Mesenchymal stem cell (in vitro differentiated cells and primary cell): ENCODE data around the gene PCDHA8.

ENCODE experiments used
- DNase-seq: peaks from one replicate; pipeline ENCODE4 v3.0.0-alpha.2; 2013
- H2AFZ ChIP-seq: one replicate; pipeline ENCODE4 v1.6.1; 2013; ENCODE audit warnings: low read depth, mild to moderate bottlenecking, control low read depth, inconsistent platforms, low read length, moderate library complexity
- H2AK5ac ChIP-seq: 2 replicates; pipeline ENCODE4 v1.6.1; 2013; ENCODE audit warnings: low read length, moderate library complexity, mild to moderate bottlenecking, inconsistent platforms; ENCODE audit not compliant: severe bottlenecking
- H2BK120ac ChIP-seq: one replicate; pipeline ENCODE4 v1.6.1; 2013; ENCODE audit warnings: low read depth, mild to moderate bottlenecking, inconsistent platforms, low read length, moderate library complexity
- H2BK12ac ChIP-seq, 2 experiments: one replicate each; pipeline ENCODE4 v1.6.1; 2013; ENCODE audit warnings: inconsistent platforms in 2 of 2, low read length in 2 of 2, mild to moderate bottlenecking in 2 of 2, moderate library complexity in 2 of 2, control low read depth in 1 of 2
- H2BK15ac ChIP-seq: one replicate; pipeline ENCODE4 v1.6.1; 2013; ENCODE audit warnings: mild to moderate bottlenecking, low read depth, inconsistent platforms; ENCODE audit not compliant: poor library complexity, severe bottlenecking
- H2BK5ac ChIP-seq: 2 replicates; pipeline ENCODE4 v1.6.1; 2013; ENCODE audit warnings: low read depth, mild to moderate bottlenecking, low read length, control low read depth, inconsistent platforms; ENCODE audit not compliant: poor library complexity, severe bottlenecking
- H3K14ac ChIP-seq, 2 experiments: one replicate each; pipeline ENCODE4 v1.6.1; 2013; ENCODE audit warnings: inconsistent platforms in 2 of 2, low read length in 2 of 2, control low read depth in 1 of 2, mild to moderate bottlenecking in 1 of 2, moderate library complexity in 1 of 2
- H3K18ac ChIP-seq, 2 experiments: one replicate each; pipeline ENCODE4 v1.6.1; 2013; ENCODE audit warnings: inconsistent platforms in 2 of 2, low read length in 2 of 2, control low read depth in 1 of 2, low read depth in 1 of 2, mild to moderate bottlenecking in 1 of 2
- H3K23ac ChIP-seq, 2 experiments: one replicate each; pipeline ENCODE4 v1.6.1; 2013; ENCODE audit warnings: inconsistent platforms in 2 of 2, low read length in 2 of 2, mild to moderate bottlenecking in 2 of 2, moderate library complexity in 2 of 2, control low read depth in 1 of 2
- H3K27ac ChIP-seq: 2 replicates; pipeline ENCODE4 v1.5.1; 2013; ENCODE audit warnings: mild to moderate bottlenecking, moderate library complexity, low read length, control low read depth, inconsistent platforms; ENCODE audit not compliant: poor library complexity, severe bottlenecking
- H3K27me3 ChIP-seq, 2 experiments: 2 replicates each; pipeline versions ENCODE4 v1.6.1 to v1.7.0; 2013; ENCODE audit warnings: low read length in 2 of 2, mild to moderate bottlenecking in 2 of 2, moderate library complexity in 2 of 2, control low read depth in 1 of 2, inconsistent platforms in 1 of 2; ENCODE audit not compliant: control insufficient read depth in 1 of 2, insufficient read depth in 1 of 2
- H3K36me3 ChIP-seq, 2 experiments: 2 replicates each; pipeline versions ENCODE4 v1.6.1 to v1.7.0; 2013; ENCODE audit warnings: low read length in 2 of 2, control low read depth in 1 of 2, inconsistent platforms in 1 of 2, low read depth in 1 of 2, mild to moderate bottlenecking in 1 of 2; ENCODE audit not compliant: insufficient read depth in 2 of 2, control insufficient read depth in 1 of 2
- H3K4ac ChIP-seq, 2 experiments: one replicate each; pipeline ENCODE4 v1.6.1; 2013; ENCODE audit warnings: inconsistent platforms in 2 of 2, low read length in 2 of 2, mild to moderate bottlenecking in 2 of 2, moderate library complexity in 2 of 2, control low read depth in 1 of 2, low read depth in 1 of 2
- H3K4me1 ChIP-seq: 2 replicates; pipeline ENCODE4 v1.6.1; 2013; ENCODE audit warnings: low read depth, low read length, control low read depth; ENCODE audit not compliant: control insufficient read depth, insufficient read depth
- H3K4me2 ChIP-seq: 2 replicates; pipeline ENCODE4 v1.6.1; 2013; ENCODE audit warnings: low read length, mild to moderate bottlenecking, inconsistent platforms; ENCODE audit not compliant: poor library complexity, severe bottlenecking
- H3K4me3 ChIP-seq, 2 experiments: 2 replicates each; pipeline versions ENCODE4 v1.5.1 to v1.7.0; 2013; ENCODE audit warnings: low read length in 2 of 2, mild to moderate bottlenecking in 2 of 2, control low read depth in 1 of 2, low read depth in 1 of 2; ENCODE audit not compliant: insufficient read depth in 1 of 2
- H3K79me1 ChIP-seq: replicated peaks from 2 replicates; pipeline ENCODE4 v1.6.1; 2013; ENCODE audit warnings: mild to moderate bottlenecking, control low read depth, low read length, inconsistent platforms; ENCODE audit not compliant: poor library complexity, severe bottlenecking
- H3K9ac ChIP-seq: 2 replicates; pipeline ENCODE4 v1.7.0; 2013; ENCODE audit warnings: mild to moderate bottlenecking, low read length, moderate library complexity
- H3K9me3 ChIP-seq: 2 replicates; pipeline ENCODE4 v1.7.0; 2013; ENCODE audit warnings: mild to moderate bottlenecking, low read length; ENCODE audit not compliant: control insufficient read depth
- H4K8ac ChIP-seq: one replicate; pipeline ENCODE4 v1.6.1; 2013; ENCODE audit warnings: inconsistent platforms, mild to moderate bottlenecking, low read length, moderate library complexity
- H4K91ac ChIP-seq: one replicate; pipeline ENCODE4 v1.6.1; 2013; ENCODE audit warnings: mild to moderate bottlenecking, low read length, inconsistent platforms
- WGBS: methylation state at CpG from one replicate; pipeline ENCODE4 v1.1.7; 2013; ENCODE audit warnings: mixed read lengths; 5-methylcytosine and 5-hydroxymethylcytosine counted together

Gene PCDHA8

DNA sequence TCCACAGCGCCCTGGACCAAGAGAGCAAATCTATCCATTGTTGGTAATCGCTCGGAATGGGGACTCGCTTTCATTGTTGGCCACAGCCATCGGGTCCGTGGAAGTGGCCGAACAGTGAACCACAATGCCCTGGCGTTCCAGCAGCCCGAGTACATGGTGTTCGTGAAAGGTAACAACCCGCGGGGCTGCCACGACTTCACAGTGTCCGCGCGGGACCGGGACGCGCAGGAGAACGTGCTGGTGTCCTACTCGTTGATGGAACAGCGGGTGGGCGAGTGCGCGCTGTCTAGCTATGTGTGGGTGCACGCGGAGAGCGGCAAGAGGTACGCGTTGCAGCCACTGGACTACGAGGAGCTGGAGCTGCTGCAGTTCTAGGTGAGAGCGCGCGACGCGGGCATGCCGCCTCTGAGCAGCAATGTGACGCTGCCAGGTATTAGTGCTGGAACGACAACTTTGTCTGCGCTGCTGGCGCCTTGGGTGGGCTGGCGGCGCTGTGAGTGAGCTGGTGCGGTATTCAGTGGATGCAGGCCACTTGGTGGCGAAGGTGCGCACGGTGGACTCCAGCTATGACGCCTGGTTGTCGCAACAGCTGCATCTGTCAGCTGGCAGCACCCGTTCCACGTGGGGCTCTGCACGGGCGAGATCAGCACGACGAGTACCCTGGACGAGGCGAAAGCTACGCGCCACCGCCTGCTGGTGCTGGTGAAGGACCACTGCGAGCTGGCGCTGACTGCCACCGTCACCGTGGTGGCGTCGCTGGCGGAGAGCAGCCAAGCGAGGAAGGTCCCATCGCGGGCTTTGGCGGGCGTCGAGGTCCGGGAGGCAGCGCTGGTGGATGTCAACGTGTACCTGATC, 21.7 kb downstream of the PCDHA8 start:
- H3K36me3 ChIP-seq = peaks cover 0 to 14% of the 10 kb centered on the region in 2 experiments

DNA sequence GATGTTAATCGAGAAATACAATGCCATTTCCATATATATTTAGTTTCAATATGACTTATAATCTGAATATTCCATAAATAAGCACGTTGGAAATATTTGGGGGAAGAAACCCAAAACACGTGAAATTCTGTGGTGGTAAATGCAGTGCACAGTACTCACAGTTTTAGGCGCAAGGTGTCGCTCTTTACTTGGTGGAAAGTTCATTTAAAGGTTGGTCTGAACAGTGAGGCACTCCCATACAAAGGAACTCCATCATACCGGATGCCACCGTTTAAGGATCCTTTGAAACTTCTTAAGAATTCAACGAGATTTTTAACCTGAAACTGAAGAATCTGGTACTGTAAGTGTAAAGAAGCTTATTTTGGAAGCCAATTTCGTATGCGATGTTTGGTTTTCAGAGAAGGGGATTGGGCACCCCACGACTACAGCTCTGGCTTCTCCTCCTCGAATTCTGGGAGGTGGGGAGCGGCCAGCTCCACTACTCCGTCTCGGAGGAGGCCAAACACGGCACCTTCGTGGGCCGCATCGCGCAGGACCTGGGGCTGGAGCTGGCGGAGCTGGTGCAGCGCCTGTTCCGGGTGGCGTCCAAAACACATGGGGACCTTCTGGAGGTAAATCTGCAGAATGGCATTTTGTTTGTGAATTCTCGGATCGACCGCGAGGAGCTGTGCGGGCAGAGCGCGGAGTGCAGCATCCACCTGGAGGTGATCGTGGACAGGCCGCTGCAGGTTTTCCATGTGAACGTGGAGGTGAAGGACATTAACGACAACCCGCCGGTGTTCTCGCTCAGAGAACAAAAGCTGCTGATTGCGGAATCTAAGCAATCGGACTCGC, 28.0 kb downstream of the PCDHA8 start, which contains the start of gene PCDHA11:
TSS of gene PCDHA11 (plus strand) at position 237 of the 834 bp plus-strand sequence. CDS start at position 384, 147 bp downstream.
- Histone ChIP-seq H3K27me3 (no peaks in the 10 kb centered on the region), H2BK120ac (no peak within 1 kb of the TSS), H2AFZ (no peak within 1 kb of the TSS), H3K79me1 (no peaks in the 10 kb centered on the region), H2BK12ac (no peak within 1 kb of the TSS), H3K4ac (no peak within 1 kb of the TSS), H2AK5ac (no peak within 1 kb of the TSS), H3K36me3 (peaks cover 0 to 18% of the 10 kb centered on the region in 2 experiments), H3K9ac (no peak within 1 kb of the TSS), H3K4me2 (no peak within 1 kb of the TSS), H3K27ac (no peak within 1 kb of the TSS), H3K9me3 (peaks cover 63% of the 10 kb centered on the region), H3K14ac (no peak within 1 kb of the TSS), H2BK15ac (no peak within 1 kb of the TSS), H4K8ac (no peak within 1 kb of the TSS), H3K4me1 (no peaks in the 10 kb centered on the region), H2BK5ac (no peak within 1 kb of the TSS), H4K91ac (no peak within 1 kb of the TSS), H3K18ac (no peak within 1 kb of the TSS), H3K23ac (no peak within 1 kb of the TSS), H3K4me3 (peak within 1 kb of the TSS in 1 of 2 experiments; percentile 36)
- no peak for DNase-seq
- WGBS = 83% methylated on average over 40 of the region's 41 CpGs

More for the DNA sequence above, 21.7 kb downstream of the PCDHA8 start:
- Histone ChIP-seq H3K14ac (no peak overlapping the region), H2BK5ac (no peak overlapping the region), H4K91ac (peak overlapping the region; percentile 34), H3K18ac (no peak overlapping the region), H3K9me3 (peaks cover 57% of the 10 kb centered on the region), H2AFZ (no peak overlapping the region), H3K23ac (no peak overlapping the region), H3K27ac (no peak overlapping the region), H3K79me1 (no peaks in the 10 kb centered on the region), H2BK120ac (no peak overlapping the region), H3K4ac (no peak overlapping the region), H3K4me2 (no peak overlapping the region), H3K9ac (no peak overlapping the region), H3K27me3 (no peaks in the 10 kb centered on the region), H2BK12ac (no peak overlapping the region), H4K8ac (peak overlapping the region; percentile 13), H2BK15ac (no peak overlapping the region), H2AK5ac (no peak overlapping the region), H3K4me1 (peaks cover 4% of the 10 kb centered on the region), H3K4me3 (peak overlapping the region in 1 of 2 experiments; percentile 1)
- WGBS = 97% methylated on average over 76 of the region's 76 CpGs
- DNase-seq = no peak

DNA sequence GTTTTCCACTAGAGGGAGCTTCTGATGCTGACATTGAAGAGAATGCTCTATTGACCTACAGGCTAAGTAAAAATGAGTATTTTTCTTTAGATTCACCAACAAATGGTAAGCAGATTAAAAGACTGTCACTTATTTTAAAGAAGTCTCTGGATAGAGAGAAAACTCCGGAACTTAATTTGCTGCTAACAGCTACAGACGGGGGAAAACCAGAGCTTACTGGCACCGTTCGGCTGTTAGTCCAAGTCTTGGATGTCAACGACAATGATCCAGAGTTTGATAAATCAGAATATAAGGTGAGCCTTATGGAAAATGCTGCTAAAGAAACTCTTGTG, 28.5 kb downstream of the PCDHA8 start:
- Histone ChIP-seq H3K4me1 (no peaks in the 10 kb centered on the region), H4K8ac (no peak overlapping the region), H2BK15ac (no peak overlapping the region), H2BK12ac (no peak overlapping the region), H3K27me3 (no peaks in the 10 kb centered on the region), H3K4ac (no peak overlapping the region), H2AFZ (no peak overlapping the region), H2BK5ac (no peak overlapping the region), H3K23ac (no peak overlapping the region), H3K9ac (no peak overlapping the region), H3K18ac (no peak overlapping the region), H3K27ac (no peak overlapping the region), H2AK5ac (no peak overlapping the region), H3K4me2 (no peak overlapping the region), H3K36me3 (peaks cover 0 to 18% of the 10 kb centered on the region in 2 experiments), H3K4me3 (no peak overlapping the region), H4K91ac (no peak overlapping the region), H3K14ac (no peak overlapping the region), H3K79me1 (no peaks in the 10 kb centered on the region), H3K9me3 (peaks cover 64% of the 10 kb centered on the region), H2BK120ac (no peak overlapping the region)
- WGBS = 95% methylated on average over 5 of the region's 5 CpGs
- no peak for DNase-seq
